Smooth muscle cell (in vitro differentiated cells): Measurements from ENCODE around the gene NPRL2. TPM values are rescaled to one million over a fixed set of nuclear protein-coding genes. Genes with fewer than 3 reads are reported as not detected.

Experiments
- DNase-seq: peaks from one replicate; lab custom pipeline; 2025; ENCODE audit not compliant: unreplicated experiment; lab: John Stamatoyannopoulos, UW
- H2AFZ ChIP-seq: fragments of 200-600 bp; sonication (generic); 2 replicates; pipeline ENCODE4 v1.6.0; 2016; ENCODE audit warnings: antibody characterized with exemption, low read depth, mild to moderate bottlenecking
- H3F3A ChIP-seq: fragments of 200-600 bp; sonication (generic); 2 replicates; pipeline ENCODE4 v1.6.0; 2017; ENCODE audit warnings: antibody characterized with exemption, low read depth
- H3K27ac ChIP-seq: fragments of 200-600 bp; sonication (generic); 2 replicates; pipeline ENCODE4 v1.5.1; 2016; ENCODE audit warnings: low read depth, mild to moderate bottlenecking
- H3K27me3 ChIP-seq: fragments of 200-600 bp; sonication (generic); 2 replicates; pipeline ENCODE4 v1.6.1; 2016; ENCODE audit warnings: low read depth, mild to moderate bottlenecking
- H3K36me3 ChIP-seq: fragments of 200-600 bp; sonication (generic); 2 replicates; pipeline ENCODE4 v1.5.1; 2016; ENCODE audit warnings: low read depth
- H3K4me1 ChIP-seq: fragments of 200-600 bp; sonication (generic); 2 replicates; pipeline ENCODE4 v1.5.1; 2016; ENCODE audit warnings: low read depth
- H3K4me2 ChIP-seq: fragments of 200-600 bp; sonication (generic); 2 replicates; pipeline ENCODE4 v1.6.0; 2016; ENCODE audit warnings: mild to moderate bottlenecking
- H3K4me3 ChIP-seq: fragments of 200-600 bp; sonication (generic); 2 replicates; pipeline ENCODE4 v1.5.1; 2016; ENCODE audit warnings: mild to moderate bottlenecking
- H3K79me2 ChIP-seq: fragments of 200-600 bp; sonication (generic); 2 replicates; pipeline ENCODE4 v1.6.0; 2016; ENCODE audit warnings: low read depth, mild to moderate bottlenecking
- H3K9ac ChIP-seq: fragments of 200-600 bp; sonication (generic); 2 replicates; pipeline ENCODE4 v1.6.0; 2016; ENCODE audit warnings: low read depth
- H3K9me3 ChIP-seq: fragments of 200-600 bp; sonication (generic); replicated peaks from 2 replicates; pipeline ENCODE4 v1.5.1; 2016; ENCODE audit warnings: low read depth
- H4K20me1 ChIP-seq: fragments of 200-600 bp; sonication (generic); 2 replicates; pipeline ENCODE4 v1.6.0; 2016; ENCODE audit warnings: low read depth
- CTCF ChIP-seq: fragments of 200-600 bp; sonication (generic); IDR thresholded peaks from 2 replicates; pipeline ENCODE4 v1.5.1; 2017; ENCODE audit warnings: borderline replicate concordance, mild to moderate bottlenecking, antibody characterized with exemption; ENCODE audit not compliant: insufficient read depth, poor library complexity, severe bottlenecking
- WGBS: methylation state at CpG from one replicate; pipeline ENCODE4 v1.1.7; 2016; ENCODE audit warnings: low lambda C conversion rate; 5-methylcytosine and 5-hydroxymethylcytosine counted together
- polyA plus RNA-seq: library from polyadenylated mRNA; unstranded; fragments of >200 nt; fragmentation: Nextera tagmentation; extraction: Ambion mirVana; gene quantifications from 2 replicates; pipeline ENCODE4 v1.2.1, GENCODE V29; 2016
- total RNA-seq: library from RNA; depleted of rRNA; stranded (reverse); fragments of >200 nt; gene quantifications from 2 replicates; pipeline ENCODE4 v1.2.3, GENCODE V29; 2014

Gene NPRL2
- total and polyA plus RNA-seq, 2 experiments from 2014 or later: 25.1 to 29.3 TPM

- Histone ChIP-seq H3K4me3 (peak overlapping the region; percentile 75), H3K9me3 (no peaks in the 10 kb centered on the region), H3K27ac (no peak overlapping the region), H4K20me1 (peaks cover 10% of the 10 kb centered on the region), H3K4me1 (peaks cover 19% of the 10 kb centered on the region), H2AFZ (peak overlapping the region; percentile 60), H3F3A (peaks cover 6% of the 10 kb centered on the region), H3K36me3 (no peaks in the 10 kb centered on the region), H3K79me2 (peaks cover 28% of the 10 kb centered on the region), H3K27me3 (no peaks in the 10 kb centered on the region), H3K4me2 (peak overlapping the region; percentile 88), H3K9ac (peak overlapping the region; percentile 98)
- DNase-seq: no peak
- 3% methylated on average over 14 of the region's 14 CpGs for WGBS
- TF ChIP-seq CTCF: no peak
Measured at GRCh38 chr3:50322115-50322385, 28.5 kb downstream of the NPRL2 start.

GRCh38 chr3:50321336-50322114 lies 29.1 kb downstream of the NPRL2 start:
- Histone ChIP-seq H3K27ac (peak overlapping the region; percentile 95), H3K4me2 (peak overlapping the region; percentile 88), H3K79me2 (peaks cover 23% of the 10 kb centered on the region), H3K9me3 (no peaks in the 10 kb centered on the region), H4K20me1 (peaks cover 14% of the 10 kb centered on the region), H3K9ac (peak overlapping the region; percentile 98), H3F3A (peaks cover 6% of the 10 kb centered on the region), H3K4me3 (peak overlapping the region; percentile 75), H2AFZ (peak overlapping the region; percentile 60), H3K4me1 (peaks cover 17% of the 10 kb centered on the region), H3K36me3 (no peaks in the 10 kb centered on the region), H3K27me3 (no peaks in the 10 kb centered on the region)
- peak; percentile 49 for TF ChIP-seq CTCF
- peak; percentile 92 for DNase-seq
- WGBS: 1% methylated on average over 46 of the region's 59 CpGs

- 1% methylated on average over 20 of the region's 45 CpGs for WGBS
- no peaks in the 10 kb centered on the region for H3K9me3 ChIP-seq
- peak overlapping the region; percentile 75 for H3K4me3 ChIP-seq
- H3K4me2 ChIP-seq: peak overlapping the region; percentile 88
- peaks cover 18% of the 10 kb centered on the region for H4K20me1 ChIP-seq
- no peaks in the 10 kb centered on the region for H3K36me3 ChIP-seq
- peak; percentile 92 for DNase-seq
- peak overlapping the region; percentile 60 for H2AFZ ChIP-seq
- TF ChIP-seq CTCF: no peak
- peaks cover 17% of the 10 kb centered on the region for H3K4me1 ChIP-seq
- peaks cover 20% of the 10 kb centered on the region for H3K79me2 ChIP-seq
- peaks cover 6% of the 10 kb centered on the region for H3F3A ChIP-seq
- no peaks in the 10 kb centered on the region for H3K27me3 ChIP-seq
- H3K27ac ChIP-seq: peak overlapping the region; percentile 95
- peak overlapping the region; percentile 98 for H3K9ac ChIP-seq
Measured at GRCh38 chr3:50320853-50321335, 29.7 kb downstream of the NPRL2 start.
